ENCODE data around the gene OR5P2.

- TF ChIP-seq POLR2AphosphoS5 (IDR thresholded peaks at IDR 0.05; ENCODE audit: low read depth) (no peak), EZH2phosphoT487 (IDR thresholded peaks at IDR 0.05; ENCODE audit: unreplicated experiment) (no peak), CREB1 (CRISPR knock-in tag; IDR thresholded peaks at IDR 0.05; ENCODE audit: low read depth) (no peak), CTCF (conservative IDR thresholded peaks at IDR 0.05; ENCODE audit: low read depth in 2 of 2) (no peak), REST (IDR thresholded peaks at IDR 0.05; ENCODE audit: unreplicated experiment) (no peak), ZNF331 (CRISPR knock-in tag; IDR thresholded peaks at IDR 0.05; ENCODE audit: low read depth) (no peak)
- TF ChIP-seq, protein P1, sequence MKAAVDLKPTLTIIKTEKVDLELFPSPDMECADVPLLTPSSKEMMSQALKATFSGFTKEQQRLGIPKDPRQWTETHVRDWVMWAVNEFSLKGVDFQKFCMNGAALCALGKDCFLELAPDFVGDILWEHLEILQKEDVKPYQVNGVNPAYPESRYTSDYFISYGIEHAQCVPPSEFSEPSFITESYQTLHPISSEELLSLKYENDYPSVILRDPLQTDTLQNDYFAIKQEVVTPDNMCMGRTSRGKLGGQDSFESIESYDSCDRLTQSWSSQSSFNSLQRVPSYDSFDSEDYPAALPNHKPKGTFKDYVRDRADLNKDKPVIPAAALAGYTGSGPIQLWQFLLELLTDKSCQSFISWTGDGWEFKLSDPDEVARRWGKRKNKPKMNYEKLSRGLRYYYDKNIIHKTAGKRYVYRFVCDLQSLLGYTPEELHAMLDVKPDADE (IDR thresholded peaks at IDR 0.05): no peak
These were observed 37.7 kb downstream of the OR5P2 start for GRCh38 chr11:7759010-7759409.

All from GM23338 (cell line).